Coronary artery (tissue), 2 donors: ENCODE data around the gene EPHB1.

Source experiments
- DNase-seq: peaks from one replicate; pipeline ENCODE4 v3.0.0-alpha.2; 2017; ENCODE audit warnings: low spot score
- H3K27ac ChIP-seq, 2 donors: fragments of 200-600 bp; sonication (generic); one replicate each; pipeline ENCODE4 v1.5.1; 2016 to 2019
- H3K4me3 ChIP-seq: fragments of 200-600 bp; sonication (generic); 2 replicates; pipeline ENCODE4 v1.5.1; 2016; ENCODE audit warnings: mild to moderate bottlenecking, moderate library complexity
- TF ChIP-seq, protein P1 (sequence below): fragments of 200-600 bp; sonication (generic); IDR thresholded peaks from one replicate; pipeline ENCODE4 v1.5.1; 2019; ENCODE audit warnings: antibody characterized with exemption

EPHB1 gene

DNA sequence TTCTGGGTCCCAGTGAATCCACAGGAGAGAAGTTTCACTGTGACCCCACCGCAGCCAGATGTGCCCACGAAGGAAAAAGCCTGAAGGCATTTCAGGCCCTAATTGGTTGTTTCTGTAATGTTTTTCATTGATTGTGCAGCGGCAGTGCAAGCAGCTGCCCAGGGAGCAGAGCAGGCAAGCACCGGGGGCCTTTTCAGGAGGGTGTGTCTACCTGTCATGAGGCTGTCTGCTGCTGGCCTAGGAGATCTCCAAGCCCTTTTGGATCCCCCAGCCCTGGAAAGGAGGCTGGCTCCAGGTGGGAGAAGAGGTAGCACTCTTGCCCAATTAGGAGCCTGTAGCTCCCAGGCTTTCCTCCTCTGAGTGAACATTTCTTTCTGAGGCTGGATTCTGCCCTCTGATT lies 108.8 kb downstream of the EPHB1 start:
- TF ChIP-seq, protein P1, sequence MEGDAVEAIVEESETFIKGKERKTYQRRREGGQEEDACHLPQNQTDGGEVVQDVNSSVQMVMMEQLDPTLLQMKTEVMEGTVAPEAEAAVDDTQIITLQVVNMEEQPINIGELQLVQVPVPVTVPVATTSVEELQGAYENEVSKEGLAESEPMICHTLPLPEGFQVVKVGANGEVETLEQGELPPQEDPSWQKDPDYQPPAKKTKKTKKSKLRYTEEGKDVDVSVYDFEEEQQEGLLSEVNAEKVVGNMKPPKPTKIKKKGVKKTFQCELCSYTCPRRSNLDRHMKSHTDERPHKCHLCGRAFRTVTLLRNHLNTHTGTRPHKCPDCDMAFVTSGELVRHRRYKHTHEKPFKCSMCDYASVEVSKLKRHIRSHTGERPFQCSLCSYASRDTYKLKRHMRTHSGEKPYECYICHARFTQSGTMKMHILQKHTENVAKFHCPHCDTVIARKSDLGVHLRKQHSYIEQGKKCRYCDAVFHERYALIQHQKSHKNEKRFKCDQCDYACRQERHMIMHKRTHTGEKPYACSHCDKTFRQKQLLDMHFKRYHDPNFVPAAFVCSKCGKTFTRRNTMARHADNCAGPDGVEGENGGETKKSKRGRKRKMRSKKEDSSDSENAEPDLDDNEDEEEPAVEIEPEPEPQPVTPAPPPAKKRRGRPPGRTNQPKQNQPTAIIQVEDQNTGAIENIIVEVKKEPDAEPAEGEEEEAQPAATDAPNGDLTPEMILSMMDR: no peak
- no peak overlapping the region for H3K27ac ChIP-seq
- no peak for DNase-seq
- no peak overlapping the region for H3K4me3 ChIP-seq

DNA sequence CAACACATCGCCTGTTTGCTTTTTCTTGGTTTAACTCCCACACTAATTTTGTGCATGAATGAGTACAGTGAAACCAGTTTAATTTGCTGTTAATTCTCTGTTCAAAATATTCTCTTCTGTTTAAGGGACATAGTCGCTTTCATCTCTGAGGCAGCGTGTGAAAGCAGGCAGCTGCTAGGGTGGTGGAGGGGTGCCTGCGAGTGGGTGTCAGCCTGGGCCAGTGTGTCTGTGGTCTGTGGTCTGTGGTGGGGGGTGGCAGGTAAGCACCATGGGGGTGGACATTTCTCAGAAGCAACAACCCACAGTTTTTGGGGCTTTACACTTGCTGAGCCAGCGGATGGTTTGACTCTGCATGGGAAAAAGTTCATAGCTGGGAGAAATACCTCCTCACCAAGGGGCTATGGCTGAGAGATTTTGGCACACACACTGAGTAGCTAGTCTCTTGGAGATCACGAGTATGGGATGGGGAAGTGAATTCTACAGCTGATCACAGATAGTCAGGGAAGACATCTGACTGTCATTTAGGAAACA lies 109.2 kb downstream of the EPHB1 start:
- TF ChIP-seq, protein P1: no peak
- no peak for DNase-seq
- Histone ChIP-seq H3K4me3 (no peak overlapping the region), H3K27ac (no peak overlapping the region)

DNA sequence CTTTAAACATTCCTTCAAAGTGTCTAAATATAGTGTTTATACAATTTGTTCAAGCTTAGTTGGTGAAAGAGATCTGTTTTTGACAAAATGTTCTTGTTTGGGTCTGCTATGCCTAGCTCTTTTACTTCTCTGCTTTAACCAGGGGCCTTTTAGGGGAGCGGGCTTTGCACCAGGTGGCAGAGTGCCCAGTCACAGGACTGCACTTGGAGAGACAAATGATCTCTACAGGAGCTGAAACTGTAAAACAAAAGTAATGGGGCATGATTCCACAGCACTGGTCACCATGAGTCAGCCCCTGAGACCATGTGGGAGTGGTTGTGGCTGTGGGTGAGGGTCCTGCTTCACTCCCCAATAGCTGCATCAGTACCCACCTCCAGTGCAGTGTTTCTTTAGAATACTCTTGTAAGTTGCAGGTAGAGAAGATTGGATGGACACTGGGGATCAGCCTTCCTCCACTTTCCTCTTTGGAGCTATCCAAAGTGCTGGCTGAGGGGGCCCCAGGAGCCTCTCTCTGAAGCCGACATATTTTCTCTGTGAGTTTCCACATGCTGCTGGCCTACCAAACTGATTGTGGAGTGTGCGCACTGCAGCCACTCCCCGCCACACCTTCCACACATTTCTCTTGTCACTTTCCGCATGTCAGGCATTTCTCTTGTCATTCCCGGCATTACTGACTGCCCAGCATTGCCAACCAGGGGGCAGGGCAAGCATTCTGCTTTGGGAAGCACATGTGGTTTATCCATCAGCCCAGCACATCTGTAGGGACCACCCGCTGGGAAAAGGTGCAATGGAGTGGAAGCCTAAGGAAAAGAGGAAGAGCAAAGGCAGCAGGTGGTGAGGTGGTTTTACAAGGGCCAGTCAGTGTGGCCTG lies 110.0 kb downstream of the EPHB1 start:
- Histone ChIP-seq H3K27ac (no peak overlapping the region), H3K4me3 (no peak overlapping the region)
- TF ChIP-seq, protein P1: no peak
- no peak for DNase-seq

DNA sequence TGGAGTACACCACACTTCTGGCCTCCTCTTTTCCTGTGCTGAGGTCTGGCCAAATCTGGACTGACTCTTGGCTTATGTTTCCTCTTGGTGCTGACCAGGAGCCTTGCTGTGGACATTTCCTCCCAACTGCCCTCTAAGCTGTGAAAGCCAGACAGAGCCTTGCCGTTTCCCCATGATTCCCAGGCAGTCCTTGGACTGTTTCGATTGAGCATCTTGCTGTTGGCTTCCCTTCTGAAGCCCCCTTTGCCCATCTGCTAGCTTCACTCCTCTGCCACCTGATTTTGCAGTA lies 110.5 kb downstream of the EPHB1 start:
- TF ChIP-seq, protein P1: no peak
- no peak for DNase-seq
- Histone ChIP-seq H3K27ac (no peak overlapping the region), H3K4me3 (no peak overlapping the region)

DNA sequence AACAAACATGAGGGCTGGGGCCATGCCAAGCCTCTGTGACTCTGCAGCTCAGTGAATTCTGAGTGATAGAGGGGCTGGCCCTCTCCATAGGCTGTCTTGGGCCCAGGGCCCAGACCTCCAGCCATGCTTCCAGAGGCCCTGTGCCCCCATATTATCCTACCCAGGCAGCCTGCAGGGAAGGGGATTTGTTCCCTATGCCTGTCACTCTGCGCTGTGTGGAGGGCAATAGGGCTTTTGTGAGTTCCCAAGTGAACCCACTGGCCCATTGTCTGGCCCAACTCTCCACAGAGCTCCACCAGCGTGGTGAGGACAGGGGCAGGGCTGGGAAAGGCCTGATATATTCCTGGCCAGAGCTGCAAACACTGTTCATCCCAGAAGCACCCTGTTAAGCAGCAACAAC lies 113.2 kb downstream of the EPHB1 start:
- no peak overlapping the region for H3K27ac ChIP-seq
- H3K4me3 ChIP-seq: no peak overlapping the region
- TF ChIP-seq, protein P1: no peak
- no peak for DNase-seq

DNA sequence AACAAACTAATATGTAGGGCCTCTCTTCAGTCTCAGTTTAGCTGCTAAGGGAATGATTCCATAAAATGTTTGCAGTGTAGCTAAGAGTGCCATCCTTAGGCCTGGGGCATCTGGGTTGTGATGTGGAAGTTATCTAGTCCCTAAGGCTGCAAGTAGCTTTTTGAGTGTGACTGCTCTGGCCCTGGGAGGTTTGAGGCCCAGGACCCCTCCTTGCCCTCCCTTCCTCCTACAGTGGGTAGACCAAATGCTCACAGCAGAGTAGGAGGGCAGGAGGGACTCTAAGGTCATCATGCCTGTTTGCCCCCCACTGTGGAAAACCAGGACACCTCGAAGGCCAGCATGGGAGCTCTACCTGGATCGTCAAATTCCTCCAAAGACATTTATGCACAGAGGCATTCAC lies 115.0 kb downstream of the EPHB1 start:
- TF ChIP-seq, protein P1: no peak
- no peak for DNase-seq
- H3K27ac ChIP-seq: no peak overlapping the region
- H3K4me3 ChIP-seq: no peak overlapping the region
